ENCODE results near the gene OSM. TPM values are rescaled to one million over a fixed set of nuclear protein-coding genes. Genes with fewer than 3 reads are reported as not detected.

Gene OSM
- polyA plus RNA-seq, 2 of the 4 experiments (the other 2 are of a cell fraction) = not detected

- Histone ChIP-seq H3K9me3 (no peaks in the 10 kb centered on the region), H3K4me2 (no peak overlapping the region), H3K4me3 (no peak overlapping the region), H3K4me1 (no peaks in the 10 kb centered on the region), H3K27ac (no peak overlapping the region)
- TF ChIP-seq ZFP36 (IDR thresholded peaks at IDR 0.05; ENCODE audit: borderline replicate concordance, partially characterized antibody) (no peak), NPAS2 (CRISPR knock-in tag; IDR thresholded peaks at IDR 0.05; ENCODE audit: borderline replicate concordance) (no peak), FOXS1 (CRISPR knock-in tag; IDR thresholded peaks at IDR 0.05) (no peak), CHD4 (IDR thresholded peaks at IDR 0.05; ENCODE audit: borderline replicate concordance) (no peak), PBX3 (IDR thresholded peaks at IDR 0.05) (no peak), SREBF2 (IDR thresholded peaks at IDR 0.05) (no peak), ZSCAN20 (CRISPR knock-in tag; IDR thresholded peaks at IDR 0.05) (no peak), HOXA7 (CRISPR knock-in tag; IDR thresholded peaks at IDR 0.05) (no peak), CEBPB (IDR thresholded peaks at IDR 0.05) (no peak), JUNB (IDR thresholded peaks at IDR 0.05) (no peak), POLR2A (IDR thresholded peaks at IDR 0.05; ENCODE audit: low read length) (no peak), TFCP2L1 (CRISPR knock-in tag; IDR thresholded peaks at IDR 0.05) (no peak), E2F6 (IDR thresholded peaks at IDR 0.05; ENCODE audit: borderline replicate concordance, low read depth) (no peak), TP53 (CRISPR knock-in tag; IDR thresholded peaks at IDR 0.05) (no peak), PHF8 (IDR thresholded peaks at IDR 0.05; ENCODE audit: borderline replicate concordance, low read depth) (no peak)
- TF ChIP-seq, protein P1, sequence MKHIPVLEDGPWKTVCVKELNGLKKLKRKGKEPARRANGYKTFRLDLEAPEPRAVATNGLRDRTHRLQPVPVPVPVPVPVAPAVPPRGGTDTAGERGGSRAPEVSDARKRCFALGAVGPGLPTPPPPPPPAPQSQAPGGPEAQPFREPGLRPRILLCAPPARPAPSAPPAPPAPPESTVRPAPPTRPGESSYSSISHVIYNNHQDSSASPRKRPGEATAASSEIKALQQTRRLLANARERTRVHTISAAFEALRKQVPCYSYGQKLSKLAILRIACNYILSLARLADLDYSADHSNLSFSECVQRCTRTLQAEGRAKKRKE (CRISPR knock-in tag; IDR thresholded peaks at IDR 0.05; ENCODE audit: low read depth) = no peak
- CTCF ChIA-PET = interaction anchor here (1.3 to 3.5 kb wide), 4 partner anchors 9 to 188 kb away, joined by 3 to 12 read pairs (median 5); no protein-coding TSS in a partner anchor
- POLR2A ChIA-PET = no interaction called here
- 95% methylated on average over 4 of the region's 4 CpGs for WGBS (ENCODE audit: missing lambda C conversion rate)
- FAIRE-seq (no peak), ATAC-seq (no peak), DNase-seq (ENCODE audit: low read depth in 1 of 2, low spot score in 1 of 2) (no peak)
These were observed 29.7 kb upstream of the OSM start for GRCh38 chr22:30296324-30296723.

- 84% methylated on average over 7 of the region's 7 CpGs for WGBS (ENCODE audit: missing lambda C conversion rate)
- Histone ChIP-seq H3K4me3 (no peak overlapping the region), H3K27ac (no peak overlapping the region), H3K9me3 (no peaks in the 10 kb centered on the region), H3K4me1 (peaks cover 6% of the 10 kb centered on the region; the same call in 2 of the 3 replicates), H3K4me2 (no peak overlapping the region)
- ChIA-PET CTCF (interaction anchor here (1.3 to 3.5 kb wide), 4 partner anchors 8 to 188 kb away, joined by 3 to 12 read pairs (median 5); no protein-coding TSS in a partner anchor), POLR2A (interaction anchor here (0.8 kb wide), 1 partner anchor 26 kb away, joined by 3 read pairs; no protein-coding TSS in a partner anchor)
- DNase-seq (ENCODE audit: low read depth in 1 of 2, low spot score in 1 of 2) (no peak), FAIRE-seq (no peak), ATAC-seq (no peak)
- TF ChIP-seq POLR2AphosphoS2 (conservative IDR thresholded peaks at IDR 0.05; ENCODE audit: low read length) (no peak), EHF (CRISPR knock-in tag; IDR thresholded peaks at IDR 0.05) (no peak), JUN (IDR thresholded peaks at IDR 0.05) (no peak), GATA3 (IDR thresholded peaks at IDR 0.05; ENCODE audit: borderline replicate concordance) (no peak), RCOR1 (IDR thresholded peaks at IDR 0.05; ENCODE audit: low read depth, low read length) (no peak), FOXS1 (CRISPR knock-in tag; IDR thresholded peaks at IDR 0.05) (no peak), NR3C1 (IDR thresholded peaks at IDR 0.05) (no peak), JUNB (IDR thresholded peaks at IDR 0.05) (no peak), HDAC2 (IDR thresholded peaks at IDR 0.05) (no peak), CBX2 (IDR thresholded peaks at IDR 0.05; ENCODE audit: borderline replicate concordance, low read depth) (no peak), E2F6 (IDR thresholded peaks at IDR 0.05; ENCODE audit: borderline replicate concordance, low read depth) (no peak), PHF8 (IDR thresholded peaks at IDR 0.05; ENCODE audit: borderline replicate concordance, low read depth) (no peak), KDM5A (IDR thresholded peaks at IDR 0.05) (no peak), BHLHE40 (IDR thresholded peaks at IDR 0.05; ENCODE audit: low read depth, low read length) (no peak), MAFK (IDR thresholded peaks at IDR 0.05; ENCODE audit: partially characterized antibody) (no peak)
- TF ChIP-seq, protein P2, sequence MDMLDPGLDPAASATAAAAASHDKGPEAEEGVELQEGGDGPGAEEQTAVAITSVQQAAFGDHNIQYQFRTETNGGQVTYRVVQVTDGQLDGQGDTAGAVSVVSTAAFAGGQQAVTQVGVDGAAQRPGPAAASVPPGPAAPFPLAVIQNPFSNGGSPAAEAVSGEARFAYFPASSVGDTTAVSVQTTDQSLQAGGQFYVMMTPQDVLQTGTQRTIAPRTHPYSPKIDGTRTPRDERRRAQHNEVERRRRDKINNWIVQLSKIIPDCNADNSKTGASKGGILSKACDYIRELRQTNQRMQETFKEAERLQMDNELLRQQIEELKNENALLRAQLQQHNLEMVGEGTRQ (IDR thresholded peaks at IDR 0.05) = no peak
These were observed 28.9 kb upstream of the OSM start for GRCh38 chr22:30295576-30295975.

Data from A549 (cell line).